NAMALWA (cell line): ENCODE data around the gene GPR132.
"Not testable (repeated sequence)": the region's sequence is repeated elsewhere in the genome, so short reads cannot be mapped to it uniquely, and the experiment has no call there.

ENCODE experiments used
- DNase-seq: peaks from one replicate; pipeline ENCODE4 v3.0.0-alpha.2; 2015; ENCODE audit warnings: low spot score

The GPR132 gene

GRCh38 chr14:105065280-105066228 is at the start of gene GPR132:
TSS of gene GPR132 (minus strand) at chr14:105065430. CDS start at chr14:105055420, 10,010 bp downstream.
- DNase-seq = peak; percentile 94

- DNase-seq = not testable (repeated sequence)
These were observed 44.0 kb upstream of the GPR132 start for GRCh38 chr14:105109243-105109642.

DNA sequence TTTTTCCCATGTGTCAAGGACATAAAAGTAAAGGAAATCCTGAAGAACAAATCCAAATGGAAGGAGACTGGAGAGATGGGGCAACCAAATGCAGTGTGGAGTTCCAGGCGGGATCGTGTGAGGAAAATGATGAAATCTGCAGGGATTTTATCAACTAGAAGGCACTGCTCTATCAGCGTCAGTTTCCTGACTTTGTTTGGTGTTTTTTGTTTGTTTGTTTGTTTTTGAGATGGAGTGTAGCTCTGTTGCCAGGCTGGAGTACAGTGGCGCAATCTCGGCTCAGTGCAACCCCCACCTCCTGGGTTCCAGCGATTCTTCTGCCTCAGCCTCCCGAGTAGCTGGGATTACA is 43.3 kb upstream of the GPR132 start:
- no peak for DNase-seq

GRCh38 chr14:105107781-105108515 is 42.7 kb upstream of the GPR132 start:
- DNase-seq = no peak

- DNase-seq = no peak
These were observed 42.1 kb upstream of the GPR132 start for GRCh38 chr14:105107351-105107750.

DNA sequence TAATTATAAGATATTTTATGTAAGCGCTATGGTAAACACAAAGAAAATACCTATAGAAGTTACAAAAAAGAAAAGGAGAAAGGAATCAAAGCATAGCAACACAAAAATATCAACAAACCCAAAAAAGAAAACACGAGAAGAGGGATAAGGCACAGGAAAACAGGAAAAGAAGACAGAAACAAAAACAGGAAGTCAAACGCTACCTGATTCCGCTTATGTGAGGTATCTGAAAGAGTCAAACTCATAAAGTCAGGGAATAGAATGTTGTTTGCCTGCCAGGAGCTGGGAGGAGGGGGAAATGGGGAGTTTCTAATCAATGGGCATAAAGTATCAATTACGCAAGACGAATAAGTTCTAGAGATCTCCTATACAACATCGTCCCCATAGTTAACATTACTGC is 39.9 kb upstream of the GPR132 start:
- no peak for DNase-seq

DNA sequence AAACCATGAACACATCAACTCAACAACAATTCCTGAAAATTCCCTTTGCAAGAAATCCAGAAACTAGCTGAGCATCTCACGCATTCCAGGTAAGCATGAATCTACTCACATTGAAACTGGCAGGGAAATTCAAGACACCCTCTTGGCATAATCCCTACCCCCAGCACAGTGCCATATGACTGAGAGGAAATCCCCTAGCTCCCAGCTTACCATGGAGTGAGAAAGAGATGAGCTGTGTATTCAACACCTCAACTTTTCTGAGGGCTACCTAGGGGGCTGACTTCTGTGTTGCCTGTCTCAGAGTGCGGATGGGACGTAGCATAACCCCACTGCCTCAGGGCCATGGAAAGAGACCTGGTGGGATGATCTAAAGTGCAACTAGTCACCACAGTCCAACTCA is 37.7 kb upstream of the GPR132 start:
- no peak for DNase-seq

DNA sequence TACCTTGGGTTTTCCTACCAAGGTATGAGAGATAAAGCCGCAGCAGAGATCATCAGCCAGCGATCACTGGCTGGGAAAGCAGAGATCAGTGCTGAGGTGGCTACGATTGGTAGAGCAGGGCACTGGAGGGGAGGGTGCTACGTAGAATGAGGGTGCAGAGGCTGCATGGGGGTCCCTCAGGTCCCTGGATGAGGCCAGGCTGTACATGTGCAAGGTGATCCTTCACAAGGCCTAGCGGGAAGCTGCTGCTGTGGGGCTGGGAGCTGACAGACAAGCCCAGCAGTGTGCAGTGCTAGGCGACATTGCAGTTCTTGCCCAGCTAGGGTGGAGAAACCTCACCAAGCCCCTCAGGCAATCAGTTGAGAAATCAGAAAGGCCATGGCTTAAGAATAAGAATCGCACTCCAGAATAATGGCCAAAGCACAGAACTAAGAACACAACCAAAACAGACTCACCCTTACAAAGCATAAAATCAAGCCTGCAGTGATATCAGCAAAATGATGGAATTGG is 37.2 kb upstream of the GPR132 start:
- no peak for DNase-seq

- no peak for DNase-seq
These were observed 35.7 kb upstream of the GPR132 start for GRCh38 chr14:105100910-105101309.

DNA sequence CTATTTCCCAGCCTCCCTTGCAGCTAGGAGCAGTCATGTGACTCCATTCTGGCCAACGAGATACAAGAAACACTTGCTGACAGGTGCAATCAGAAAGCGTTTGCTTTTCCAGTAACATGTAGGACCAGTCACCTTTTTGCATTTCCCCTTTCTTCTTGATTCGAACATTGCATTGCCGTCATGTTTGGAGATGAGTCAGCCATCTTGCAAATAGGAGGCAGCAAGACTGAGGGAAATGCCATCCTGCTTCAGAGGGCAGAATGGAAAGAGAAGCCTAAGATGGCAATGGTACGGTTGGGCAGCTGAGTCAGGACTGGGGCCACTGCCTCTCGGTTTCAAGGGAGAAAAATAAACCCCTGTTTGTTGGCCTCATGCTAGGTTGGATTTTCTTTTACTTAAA is 34.5 kb upstream of the GPR132 start:
- DNase-seq = no peak

- no peak for DNase-seq
These were observed 33.1 kb upstream of the GPR132 start for GRCh38 chr14:105098316-105098715.

DNA sequence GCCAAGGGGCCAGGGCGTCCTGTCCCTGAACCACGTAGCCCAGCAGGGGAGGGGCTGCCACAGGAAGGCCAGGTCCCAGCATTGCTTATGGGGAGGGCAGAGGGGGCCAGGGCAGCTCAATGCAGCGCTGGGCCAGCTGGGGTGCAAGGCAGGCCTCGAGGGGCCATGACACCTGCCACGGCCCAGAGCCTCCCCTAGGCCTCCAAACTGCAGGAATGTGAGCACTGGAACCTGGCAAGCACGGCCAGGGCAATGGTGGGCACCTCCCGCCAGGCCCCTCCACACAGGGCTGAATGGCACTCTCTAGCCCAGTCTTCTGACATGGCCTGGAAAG is 32.5 kb upstream of the GPR132 start:
- no peak for DNase-seq

DNA sequence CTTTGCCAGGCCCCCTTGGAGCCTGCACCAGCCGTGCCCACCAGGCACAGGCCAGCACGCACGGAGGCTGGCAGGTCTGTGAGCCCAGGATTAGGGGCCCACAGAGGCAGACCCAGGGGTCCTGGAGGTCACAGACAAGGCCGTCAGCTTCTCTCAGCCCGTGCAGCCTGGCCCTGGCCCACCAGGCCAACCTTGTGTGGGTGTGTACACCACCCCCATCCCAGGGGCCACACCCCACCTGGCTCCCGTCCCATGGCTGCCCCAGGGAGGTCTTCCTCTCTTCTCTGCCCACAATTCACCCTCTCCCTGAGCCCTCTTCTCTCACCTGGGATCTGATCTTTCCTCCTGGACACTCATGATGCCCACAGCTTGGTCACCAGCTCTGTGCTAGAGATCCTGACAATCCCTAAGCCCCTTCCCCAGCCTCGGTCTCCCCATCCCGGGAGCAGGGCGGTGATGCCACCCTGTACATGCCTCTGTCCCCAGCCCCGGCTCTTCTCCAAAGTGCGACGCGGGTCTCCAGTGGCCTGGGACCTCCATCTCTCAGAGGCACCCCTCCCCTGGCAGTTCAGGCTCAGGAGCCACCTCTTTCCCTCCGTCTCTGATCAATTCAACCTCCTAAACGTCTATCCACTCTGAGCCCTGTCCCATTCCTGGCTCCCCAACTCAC is 31.1 kb upstream of the GPR132 start:
- DNase-seq = no peak

GRCh38 chr14:105095236-105095805 is 30.1 kb upstream of the GPR132 start:
- DNase-seq = no peak

- DNase-seq = no peak
These were observed 29.1 kb upstream of the GPR132 start for GRCh38 chr14:105094193-105094907.

GRCh38 chr14:105093431-105094192 is 28.4 kb upstream of the GPR132 start:
- DNase-seq = peak; percentile 76

DNA sequence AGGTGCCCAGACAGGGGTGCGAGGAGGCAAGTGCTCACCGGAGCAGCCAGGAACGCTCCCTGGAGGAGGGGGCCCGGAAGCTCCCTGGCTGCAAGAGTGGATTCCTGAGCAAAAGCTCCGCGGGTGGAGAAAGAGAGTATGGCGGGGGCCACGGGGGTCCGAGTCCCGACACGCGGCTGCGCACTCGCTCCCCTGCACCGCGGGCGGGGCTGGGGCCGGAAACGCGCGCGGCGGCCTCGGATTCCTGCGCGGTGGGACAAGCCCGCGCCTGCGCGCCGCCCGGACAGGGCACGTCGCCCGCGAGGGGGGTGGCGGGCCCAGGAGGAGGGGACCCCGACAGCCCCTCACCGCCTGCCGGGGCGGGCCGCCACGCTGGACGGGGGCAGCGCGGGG is 27.8 kb upstream of the GPR132 start:
- DNase-seq = peak; percentile 50

DNA sequence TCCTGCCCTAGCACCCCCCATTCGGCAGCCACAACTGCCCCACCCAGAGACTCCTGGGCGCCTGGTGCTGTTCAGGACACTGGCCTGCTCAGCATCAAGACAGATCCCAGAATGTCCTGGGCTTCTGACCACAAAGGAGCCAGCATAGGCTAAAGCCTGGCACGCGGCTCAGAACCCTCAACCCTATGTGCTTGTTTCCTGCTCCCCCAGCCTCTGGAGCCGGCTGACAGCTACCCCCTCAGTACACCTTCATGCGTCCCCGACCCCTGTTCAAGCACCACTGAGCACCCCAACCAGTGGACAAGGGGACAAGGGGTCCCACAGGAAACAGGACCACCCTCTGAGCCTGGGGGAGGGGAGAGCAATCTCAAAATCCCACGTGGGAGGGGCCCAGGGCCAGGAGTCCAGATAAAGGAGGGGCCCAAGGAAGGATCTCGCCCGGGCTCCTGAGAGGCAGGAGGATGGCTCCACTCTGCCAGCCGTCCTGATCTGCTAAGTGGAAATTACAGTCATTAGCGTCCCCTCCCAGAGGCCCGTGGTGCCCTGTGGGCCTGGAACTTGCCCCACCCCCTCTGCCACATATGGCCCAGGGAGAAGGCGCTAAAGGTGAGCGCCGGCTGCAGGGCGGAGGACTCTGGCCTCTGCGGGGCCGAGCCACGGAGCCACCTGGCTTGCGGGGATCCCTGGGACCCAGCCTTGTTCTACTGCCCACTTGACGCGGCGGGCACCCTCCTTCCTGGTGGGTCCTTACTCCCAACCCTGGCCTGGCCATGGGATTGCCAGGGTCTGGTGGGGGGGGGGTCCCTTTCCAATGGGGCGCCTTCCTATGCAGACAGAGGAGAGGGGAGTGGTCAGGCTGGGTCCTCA is 27.2 kb upstream of the GPR132 start:
- no peak for DNase-seq

DNA sequence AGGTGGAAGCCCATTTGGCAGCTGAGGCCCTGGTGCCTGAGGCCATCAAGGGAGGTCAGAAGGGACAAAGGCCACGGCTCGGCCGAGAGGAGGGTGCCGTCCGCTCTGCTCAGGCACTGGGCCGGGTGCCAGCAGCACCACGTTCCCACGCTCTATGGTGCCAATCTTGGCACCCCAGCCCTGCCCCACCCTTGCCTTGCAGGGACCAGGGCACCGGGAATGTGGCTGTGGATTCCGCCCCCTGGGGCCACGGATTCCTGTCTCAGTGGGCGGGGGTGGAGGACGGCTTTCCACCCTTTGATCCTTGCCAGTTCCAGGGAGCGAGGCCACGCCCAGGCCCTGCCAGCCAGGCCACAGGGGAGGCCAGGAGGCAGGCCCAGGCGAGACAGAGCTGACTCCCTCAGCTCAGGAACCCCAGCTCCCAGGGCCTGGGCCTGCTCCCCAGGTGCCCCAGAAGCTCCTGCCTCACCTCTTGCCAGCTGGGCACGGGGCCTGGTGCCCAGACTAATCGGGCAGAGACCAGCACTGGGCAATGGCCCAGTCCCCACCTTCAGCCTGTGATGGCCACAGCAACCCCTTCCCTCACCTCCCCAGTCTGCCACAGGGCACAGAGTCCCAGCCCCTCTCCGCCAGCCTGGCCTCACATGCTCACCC is 26.4 kb upstream of the GPR132 start:
- DNase-seq = no peak
